SK-N-SH (cell line): ENCODE data around the gene IL12RB1. TPM values are rescaled to one million over a fixed set of nuclear protein-coding genes. Genes with fewer than 3 reads are reported as not detected.

Source experiments
- CTCF ChIA-PET: fragments of 300-600, 350-600 bp; formaldehyde crosslinking; extraction: SDS; loops from one replicate; lab custom pipeline; 2021; lab: Yijun Ruan, JAX
- POLR2A ChIA-PET: fragments of 350-600 bp; sonication (Branson Sonifier 250); formaldehyde crosslinking; extraction: SDS; loops from one replicate; lab custom pipeline; 2020; ENCODE audit warnings: antibody characterized with exemption, inconsistent platforms; lab: Yijun Ruan, JAX
- DNase-seq: peaks from one replicate; pipeline ENCODE4 v3.0.0; 2012
- H2AFZ ChIP-seq: fragments of 200-600 bp; sonication (generic); 2 replicates; pipeline ENCODE4 v1.8.1; 2016; ENCODE audit warnings: antibody characterized with exemption, mild to moderate bottlenecking, low read depth
- H3F3A ChIP-seq: fragments of 200-600 bp; sonication (generic); replicated peaks from 2 replicates; pipeline ENCODE3; 2016; ENCODE audit warnings: antibody characterized with exemption, mild to moderate bottlenecking; ENCODE audit not compliant: insufficient read depth
- H3K27ac ChIP-seq, 2 experiments: fragments of 200-500 bp in 1 of 2; fragments of 200-600 bp in 1 of 2; sonication (Bioruptor generic) in 1 of 2; sonication (generic), shearing (Covaris generic) in 1 of 2; 2 replicates each; pipeline versions ENCODE4 v1.5.1 to v1.6.1; 2014 to 2016; ENCODE audit warnings: low read depth in 2 of 2, inconsistent platforms in 1 of 2, low read length in 1 of 2, mild to moderate bottlenecking in 1 of 2, mixed read lengths in 1 of 2
- H3K27me3 ChIP-seq: fragments of 200-600 bp; sonication (generic), shearing (Covaris generic); 2 replicates; pipeline ENCODE4 v1.6.1; 2016; ENCODE audit warnings: mixed run types; ENCODE audit not compliant: insufficient read depth
- H3K36me3 ChIP-seq, 2 experiments: fragments of 200-500 bp in 1 of 2; fragments of 200-600 bp in 1 of 2; sonication (Bioruptor generic) in 1 of 2; sonication (generic) in 1 of 2; replicated peaks in 1 of 2; 2 replicates each; pipeline versions ENCODE3 to v1.5.1; 2014 to 2016; ENCODE audit warnings: low read length in 1 of 2, mild to moderate bottlenecking in 1 of 2; ENCODE audit not compliant: insufficient read depth in 2 of 2, control insufficient read depth in 1 of 2
- H3K4me1 ChIP-seq, 2 experiments: fragments of 200-500 bp in 1 of 2; fragments of 200-600 bp in 1 of 2; sonication (Bioruptor generic) in 1 of 2; sonication (generic), shearing (Covaris generic) in 1 of 2; 2 replicates each; pipeline versions ENCODE4 v1.5.1 to v1.6.1; 2014 to 2016; ENCODE audit warnings: low read depth in 1 of 2, low read length in 1 of 2, mixed run types in 1 of 2; ENCODE audit not compliant: insufficient read depth in 2 of 2, control insufficient read depth in 1 of 2
- H3K4me2 ChIP-seq: fragments of 200-600 bp; sonication (generic), shearing (Covaris generic); 2 replicates; pipeline ENCODE4 v1.6.1; 2017; ENCODE audit warnings: mixed run types
- H3K4me3 ChIP-seq, 2 experiments: fragments of 200-500 bp in 1 of 2; fragments of 200-600 bp in 1 of 2; sonication (Bioruptor generic) in 1 of 2; sonication (generic), shearing (Covaris generic) in 1 of 2; 2 replicates each; pipeline versions ENCODE4 v1.5.1 to v1.8.1; 2014 to 2016; ENCODE audit warnings: low read depth in 2 of 2, inconsistent platforms in 1 of 2, low read length in 1 of 2, mild to moderate bottlenecking in 1 of 2, mixed read lengths in 1 of 2, moderate library complexity in 1 of 2
- H3K79me2 ChIP-seq: fragments of 200-600 bp; sonication (generic); 2 replicates; pipeline ENCODE4 v1.8.1; 2017; ENCODE audit warnings: mild to moderate bottlenecking; ENCODE audit not compliant: insufficient read depth
- H3K9ac ChIP-seq: fragments of 200-600 bp; sonication (generic); 2 replicates; pipeline ENCODE4 v1.6.1; 2017; ENCODE audit warnings: mixed run types
- H3K9me2 ChIP-seq: fragments of 200-600 bp; sonication (generic); 2 replicates; pipeline ENCODE4 v1.6.1; 2017; ENCODE audit warnings: mixed run types
- H3K9me3 ChIP-seq: fragments of 200-600 bp; sonication (generic); 2 replicates; pipeline ENCODE4 v1.6.1; 2017; ENCODE audit warnings: mixed run types, mild to moderate bottlenecking, moderate library complexity
- H4K20me1 ChIP-seq: fragments of 200-600 bp; sonication (generic); 2 replicates; pipeline ENCODE4 v1.6.1; 2017; ENCODE audit warnings: mild to moderate bottlenecking, mixed run types; ENCODE audit not compliant: insufficient read depth
- CHD2 ChIP-seq: fragments of 150-350 bp; IDR thresholded peaks from 2 replicates; pipeline ENCODE4 v1.6.1; 2018; ENCODE audit warnings: low read length; ENCODE audit not compliant: partially characterized antibody
- CTCF ChIP-seq: fragments of 200-600 bp; sonication (generic); IDR thresholded peaks from 2 replicates; pipeline ENCODE4 v1.6.1; 2017; ENCODE audit warnings: antibody characterized with exemption, mild to moderate bottlenecking, moderate library complexity
- ELF1 ChIP-seq: IDR thresholded peaks from 2 replicates; pipeline ENCODE4 v1.4.0; 2012
- EP300 ChIP-seq, 2 experiments: IDR thresholded peaks; 2 replicates each; pipeline versions ENCODE4 v1.4.0 to v1.6.1; 2012; ENCODE audit warnings: borderline replicate concordance in 1 of 2, low read depth in 1 of 2, low read length in 1 of 2
- FOSL2 ChIP-seq: IDR thresholded peaks from 2 replicates; pipeline ENCODE4 v1.4.0; 2012; ENCODE audit warnings: low read depth, mild to moderate bottlenecking, moderate library complexity, borderline replicate concordance
- FOXJ3 ChIP-seq: sonication (generic); formaldehyde crosslinking; IDR thresholded peaks from 2 replicates; pipeline ENCODE4 v1.5.1; 2020; ENCODE audit warnings: mild to moderate bottlenecking, missing genetic modification reagents
- GABPA ChIP-seq: IDR thresholded peaks from 2 replicates; pipeline ENCODE4 v1.4.0; 2012; ENCODE audit warnings: low read depth, mild to moderate bottlenecking
- MEF2A ChIP-seq: IDR thresholded peaks from 2 replicates; pipeline ENCODE4 v1.4.0; 2012; ENCODE audit warnings: low read depth, borderline replicate concordance
- NFIC ChIP-seq: IDR thresholded peaks from 2 replicates; pipeline ENCODE4 v1.4.0; 2012; ENCODE audit warnings: borderline replicate concordance
- RAD21 ChIP-seq: IDR thresholded peaks from 2 replicates; pipeline ENCODE4 v1.6.1; 2012; ENCODE audit warnings: mild to moderate bottlenecking, low read length
- RFX5 ChIP-seq: IDR thresholded peaks from 2 replicates; pipeline ENCODE4 v1.6.1; 2012; ENCODE audit warnings: mild to moderate bottlenecking, improper control_type of control experiment, low read length
- RXRA ChIP-seq: IDR thresholded peaks from 2 replicates; pipeline ENCODE4 v1.4.0; 2012; ENCODE audit warnings: low read depth, mild to moderate bottlenecking, borderline replicate concordance
- SMC3 ChIP-seq: IDR thresholded peaks from 2 replicates; pipeline ENCODE4 v1.6.1; 2012; ENCODE audit warnings: low read depth, low read length, improper control_type of control experiment
- TAF1 ChIP-seq: IDR thresholded peaks from 2 replicates; pipeline ENCODE4 v1.6.1; 2012; ENCODE audit warnings: low read depth, mild to moderate bottlenecking, low read length, moderate library complexity, borderline replicate concordance
- TEAD4 ChIP-seq: IDR thresholded peaks from 2 replicates; pipeline ENCODE4 v1.4.0; 2012; ENCODE audit warnings: mild to moderate bottlenecking, borderline replicate concordance; ENCODE audit not compliant: insufficient read depth
- WGBS: methylation state at CpG from one replicate; pipeline ENCODE4 v1.1.6; 2017; ENCODE audit warnings: low lambda C conversion rate; 5-methylcytosine and 5-hydroxymethylcytosine counted together
- polyA plus RNA-seq, 3 experiments: library from polyadenylated mRNA; depleted of rRNA; stranded (reverse); fragments of >200 nt; gene quantifications; 2 replicates each; pipeline ENCODE4 v1.2.3, GENCODE V29; 2012
- TF ChIP-seq, protein P1 (sequence below): IDR thresholded peaks from 2 replicates; pipeline ENCODE4 v1.4.0; 2012; ENCODE audit warnings: low read depth

Gene IL12RB1
- polyA plus RNA-seq, 1 of the 3 experiments (the other 2 are of a cell fraction) = 0.02 TPM

GRCh38 chr19:18128805-18129204 is 42.1 kb upstream of the IL12RB1 start:
- no peaks in the 10 kb centered on the region for H3K79me2 ChIP-seq
- H3K9me3 ChIP-seq = no peaks in the 10 kb centered on the region
- no peak overlapping the region for H3K9ac ChIP-seq
- no peak overlapping the region for H2AFZ ChIP-seq
- ChIA-PET POLR2A (no interaction called here), CTCF (interaction anchor here (0.6 to 1.9 kb wide), 2 partner anchors 13 to 1017 kb away, joined by 3 to 5 read pairs; no protein-coding TSS in a partner anchor)
- no peak overlapping the region for H3K4me2 ChIP-seq
- H3K27me3 ChIP-seq = no peaks in the 10 kb centered on the region
- DNase-seq = no peak
- H3K9me2 ChIP-seq = no peaks in the 10 kb centered on the region
- 96% methylated on average over 11 of the region's 12 CpGs for WGBS
- H3K4me3 ChIP-seq = no peak overlapping the region
- H4K20me1 ChIP-seq = no peaks in the 10 kb centered on the region
- TF ChIP-seq FOXJ3 (CRISPR knock-in tag) (no peak), CTCF (no peak), RAD21 (no peak), SMC3 (no peak), RXRA (no peak), GABPA (no peak)
- no peaks in the 10 kb centered on the region for H3K4me1 ChIP-seq
- peaks cover 18 to 24% of the 10 kb centered on the region in 2 experiments for H3K36me3 ChIP-seq
- H3F3A ChIP-seq = no peaks in the 10 kb centered on the region
- H3K27ac ChIP-seq = no peak overlapping the region

DNA sequence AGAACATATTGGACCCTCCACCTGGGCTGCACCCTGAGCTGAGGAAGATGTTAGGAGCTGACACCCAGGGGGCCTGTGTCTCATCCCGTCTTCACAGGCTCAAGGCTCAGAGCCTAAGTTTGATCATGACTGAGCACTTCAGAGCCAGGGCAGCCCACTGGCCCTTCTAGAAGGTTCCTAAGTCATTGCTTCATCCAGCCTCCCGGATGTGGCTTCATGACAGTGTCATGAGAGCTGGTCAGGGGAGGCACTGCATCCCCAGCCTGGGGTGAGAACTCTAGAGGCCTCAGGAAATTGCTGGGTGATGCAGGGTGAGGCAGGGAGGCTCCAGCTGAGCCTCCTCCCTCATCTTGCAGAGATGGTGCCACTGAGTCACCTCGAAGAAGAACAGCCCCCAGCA is 41.3 kb upstream of the IL12RB1 start:
- no peak for DNase-seq
- no peak overlapping the region for H2AFZ ChIP-seq
- no peak overlapping the region for H3K4me2 ChIP-seq
- H3K9ac ChIP-seq = no peak overlapping the region
- CTCF ChIA-PET = interaction anchor here (1.4 to 1.9 kb wide), 2 partner anchors 10 to 14 kb away, joined by 5 read pairs; no protein-coding TSS in a partner anchor
- H3K4me1 ChIP-seq = no peaks in the 10 kb centered on the region
- no peaks in the 10 kb centered on the region for H4K20me1 ChIP-seq
- H3K9me2 ChIP-seq = no peaks in the 10 kb centered on the region
- 59% methylated on average over 2 of the region's 3 CpGs for WGBS
- H3K79me2 ChIP-seq = no peaks in the 10 kb centered on the region
- H3K36me3 ChIP-seq = peaks cover 12 to 24% of the 10 kb centered on the region in 2 experiments
- H3K4me3 ChIP-seq = no peak overlapping the region
- TF ChIP-seq ELF1 (no peak), CHD2 (no peak), TAF1 (no peak), MEF2A (no peak), EP300 (IDR thresholded peaks at IDR 0.05; ENCODE audit: borderline replicate concordance in 1 of 2, low read depth in 1 of 2, low read length in 1 of 2) (no peak), TEAD4 (no peak), FOSL2 (no peak), RFX5 (no peak), NFIC (no peak)
- TF ChIP-seq, protein P1, sequence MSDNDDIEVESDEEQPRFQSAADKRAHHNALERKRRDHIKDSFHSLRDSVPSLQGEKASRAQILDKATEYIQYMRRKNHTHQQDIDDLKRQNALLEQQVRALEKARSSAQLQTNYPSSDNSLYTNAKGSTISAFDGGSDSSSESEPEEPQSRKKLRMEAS = no peak
- POLR2A ChIA-PET = no interaction called here
- H3F3A ChIP-seq = no peaks in the 10 kb centered on the region
- H3K9me3 ChIP-seq = no peaks in the 10 kb centered on the region
- H3K27ac ChIP-seq = no peak overlapping the region
- no peaks in the 10 kb centered on the region for H3K27me3 ChIP-seq
